Loucy (cell line): Measurements from ENCODE around the gene SPATA21.
"Not testable (repeated sequence)": the region's sequence is repeated elsewhere in the genome, so short reads cannot be mapped to it uniquely, and the experiment has no call there.

Experiments
- H2AFZ ChIP-seq: fragments of 200-600 bp; sonication (generic); 2 replicates; pipeline ENCODE4 v1.6.0; 2016; ENCODE audit warnings: antibody characterized with exemption, mild to moderate bottlenecking, low read length, moderate library complexity
- H3F3A ChIP-seq: fragments of 200-600 bp; 2 replicates; pipeline ENCODE4 v1.6.0; 2016; ENCODE audit warnings: antibody characterized with exemption, low read depth, mild to moderate bottlenecking
- H3K27me3 ChIP-seq: fragments of 200-600 bp; sonication (generic); 2 replicates; pipeline ENCODE4 v1.6.1; 2014; ENCODE audit warnings: low read length, mild to moderate bottlenecking; ENCODE audit not compliant: insufficient read depth, poor library complexity, severe bottlenecking
- H3K36me3 ChIP-seq: fragments of 200-600 bp; sonication (generic); 2 replicates; pipeline ENCODE4 v1.6.1; 2016; ENCODE audit warnings: low read length; ENCODE audit not compliant: insufficient read depth
- H3K4me1 ChIP-seq: fragments of 200-600 bp; sonication (generic); 2 replicates; pipeline ENCODE4 v1.5.1; 2014; ENCODE audit warnings: low read length, mild to moderate bottlenecking; ENCODE audit not compliant: insufficient read depth, poor library complexity, severe bottlenecking
- H3K4me2 ChIP-seq: fragments of 200-600 bp; sonication (generic); 2 replicates; pipeline ENCODE4 v1.6.0; 2014; ENCODE audit warnings: antibody characterized with exemption, low read length, low read depth, mild to moderate bottlenecking; ENCODE audit not compliant: poor library complexity, severe bottlenecking
- H3K4me3 ChIP-seq: fragments of 200-600 bp; sonication (generic); 2 replicates; pipeline ENCODE4 v1.5.1; 2014; ENCODE audit warnings: low read length, mild to moderate bottlenecking, mixed read lengths; ENCODE audit not compliant: poor library complexity, severe bottlenecking
- H3K79me2 ChIP-seq: fragments of 200-600 bp; sonication (generic); 2 replicates; pipeline ENCODE4 v1.6.1; 2014; ENCODE audit warnings: low read length; ENCODE audit not compliant: insufficient read depth
- H3K9ac ChIP-seq: fragments of 200-600 bp; sonication (generic); 2 replicates; pipeline ENCODE4 v1.6.0; 2014; ENCODE audit warnings: mild to moderate bottlenecking, low read depth, low read length, moderate library complexity; ENCODE audit not compliant: poor library complexity, severe bottlenecking
- H3K9me2 ChIP-seq: fragments of 200-600 bp; sonication (generic); replicated peaks from 2 replicates; pipeline ENCODE4 v1.6.1; 2016; ENCODE audit warnings: low read depth, low read length, mixed read lengths
- H3K9me3 ChIP-seq: fragments of 200-600 bp; sonication (generic); 2 replicates; pipeline ENCODE4 v1.6.1; 2014; ENCODE audit warnings: mild to moderate bottlenecking, antibody characterized with exemption, low read length, low read depth; ENCODE audit not compliant: insufficient read depth
- H4K20me1 ChIP-seq: fragments of 200-600 bp; sonication (generic); 2 replicates; pipeline ENCODE4 v1.6.0; 2014; ENCODE audit warnings: antibody characterized with exemption, low read length, mild to moderate bottlenecking; ENCODE audit not compliant: insufficient read depth, poor library complexity, severe bottlenecking
- CTCF ChIP-seq: fragments of 200-600 bp; sonication (generic); conservative IDR thresholded peaks from 2 replicates; pipeline ENCODE4 v1.5.1; 2014; ENCODE audit warnings: mild to moderate bottlenecking, antibody characterized with exemption, low read length
- EZH2phosphoT487 ChIP-seq: fragments of 200-600 bp; IDR thresholded peaks from 2 replicates; pipeline ENCODE4 v1.6.1; 2018; ENCODE audit warnings: antibody characterized with exemption, mild to moderate bottlenecking, moderate library complexity, borderline replicate concordance

Gene SPATA21, protein sequence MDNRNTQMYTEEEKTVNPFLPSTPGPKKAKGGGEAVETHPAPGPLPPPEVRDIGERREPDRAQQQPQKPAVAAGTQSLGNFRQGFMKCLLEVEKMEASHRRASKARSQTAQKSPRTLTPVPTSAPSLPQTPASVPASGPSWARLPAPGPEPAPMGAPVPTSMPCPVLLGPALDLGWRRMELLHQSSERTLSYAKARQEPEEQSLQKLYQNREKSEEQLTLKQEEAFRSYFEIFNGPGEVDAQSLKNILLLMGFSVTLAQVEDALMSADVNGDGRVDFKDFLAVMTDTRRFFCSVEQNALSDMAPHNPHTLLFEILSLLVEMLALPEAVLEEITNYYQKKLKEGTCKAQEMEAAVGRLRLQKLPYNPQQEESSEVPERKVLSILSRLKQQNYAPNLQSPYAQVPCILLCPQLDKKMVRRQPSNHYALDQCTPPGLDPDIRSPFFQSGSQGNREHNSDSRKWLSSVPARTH

DNA sequence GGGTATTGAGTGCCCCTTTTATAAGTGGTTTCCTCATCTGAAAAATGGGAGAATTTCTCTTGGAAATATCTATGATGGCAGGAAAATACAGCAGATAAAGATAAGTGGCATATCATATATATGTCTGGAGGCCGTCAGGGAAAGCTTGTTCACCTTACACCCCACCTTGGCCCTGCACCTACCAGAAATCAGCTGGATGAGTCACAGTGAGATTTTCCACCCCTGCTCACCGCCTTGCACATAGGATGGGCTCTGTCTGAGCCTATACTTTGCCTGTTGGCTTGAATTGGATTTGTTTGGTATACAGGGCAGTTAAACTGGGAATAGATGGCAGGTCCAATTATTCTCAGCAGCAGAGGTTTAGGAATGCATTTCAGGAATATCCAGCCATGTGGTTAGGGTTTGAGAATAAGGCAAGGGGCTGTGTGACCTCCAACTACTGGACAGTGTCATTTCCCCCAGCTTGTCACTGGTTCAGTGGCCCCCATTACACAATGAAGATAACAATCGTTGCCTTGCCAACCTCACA is at the start of gene SPATA21:
TSS of gene SPATA21 (minus strand) at position 479 of the 529 bp plus-strand sequence. CDS start 6,053 bp downstream, outside the sequence.
- Histone ChIP-seq H3K9me2 (no peaks in the 10 kb centered on the region), H3F3A (no peaks in the 10 kb centered on the region), H3K27me3 (no peaks in the 10 kb centered on the region), H2AFZ (no peak within 1 kb of the TSS), H4K20me1 (peaks cover 11% of the 10 kb centered on the region), H3K4me3 (no peak within 1 kb of the TSS), H3K9me3 (no peaks in the 10 kb centered on the region), H3K79me2 (peaks cover 15% of the 10 kb centered on the region), H3K36me3 (no peaks in the 10 kb centered on the region), H3K9ac (no peak within 1 kb of the TSS), H3K4me1 (peaks cover 17% of the 10 kb centered on the region), H3K4me2 (no peak within 1 kb of the TSS)
- TF ChIP-seq CTCF (no peak), EZH2phosphoT487 (no peak)

DNA sequence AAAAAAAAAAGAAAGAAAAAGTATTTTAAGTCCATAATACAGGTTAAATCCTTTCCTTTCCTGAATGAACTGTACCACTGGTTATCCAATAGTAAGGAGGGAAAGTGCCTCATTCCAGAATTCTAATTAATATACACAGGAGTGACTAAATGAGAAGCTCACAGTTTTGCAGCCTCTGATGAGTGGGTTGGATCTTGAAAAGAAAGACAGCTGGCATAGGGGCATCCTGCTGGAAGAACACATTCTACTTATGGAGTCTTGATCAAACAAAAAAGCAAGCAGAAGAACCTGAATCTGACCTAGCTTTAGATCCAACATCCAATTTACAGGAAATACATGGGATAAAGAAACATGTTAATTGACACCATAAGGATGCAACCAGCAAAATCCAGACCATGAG is 49.8 kb upstream of the SPATA21 start:
- H3K4me3 ChIP-seq, H3F3A ChIP-seq, H3K9ac ChIP-seq, H2AFZ ChIP-seq, H4K20me1 ChIP-seq, H3K9me2 ChIP-seq, H3K27me3 ChIP-seq, H3K4me2 ChIP-seq, H3K79me2 ChIP-seq, H3K4me1 ChIP-seq, H3K9me3 ChIP-seq, H3K36me3 ChIP-seq: not testable (repeated sequence)

- not testable (repeated sequence) for H3K9me2 ChIP-seq, H3K27me3 ChIP-seq, H4K20me1 ChIP-seq, H3F3A ChIP-seq, H3K9ac ChIP-seq, H3K4me3 ChIP-seq, H3K4me2 ChIP-seq, H3K9me3 ChIP-seq, H3K79me2 ChIP-seq, H2AFZ ChIP-seq, H3K36me3 ChIP-seq, H3K4me1 ChIP-seq
Observed at GRCh38 chr1:16486316-16486715, 49.1 kb upstream of the SPATA21 start.

DNA sequence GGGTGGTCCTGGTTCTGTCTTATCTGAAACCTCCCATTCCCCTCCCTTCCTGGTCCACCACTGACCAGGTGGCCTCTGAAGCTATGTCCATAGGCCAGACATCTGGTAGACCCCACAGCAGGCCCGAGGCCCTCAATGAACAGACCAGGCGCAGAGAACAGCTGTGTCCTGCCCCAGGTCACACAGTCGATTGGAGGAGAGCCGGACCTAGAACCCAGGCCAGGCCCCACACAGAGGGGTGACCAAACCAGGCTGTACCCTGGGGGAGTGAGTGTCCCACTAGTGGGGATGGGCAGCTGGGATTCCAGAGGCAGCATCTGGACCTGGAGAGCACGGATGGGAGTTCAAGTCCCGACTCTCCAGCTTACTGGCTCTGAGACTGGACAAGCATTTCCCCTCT is 47.7 kb upstream of the SPATA21 start:
- Histone ChIP-seq H3K36me3 (no peaks in the 10 kb centered on the region), H3K9ac (no peak overlapping the region)

More for the DNA sequence above, 47.7 kb upstream of the SPATA21 start:
- Histone ChIP-seq H3K27me3 (no peaks in the 10 kb centered on the region), H2AFZ (no peak overlapping the region), H3F3A (no peaks in the 10 kb centered on the region), H3K9me2 (no peaks in the 10 kb centered on the region), H3K4me2 (no peak overlapping the region), H4K20me1 (no peaks in the 10 kb centered on the region), H3K79me2 (no peaks in the 10 kb centered on the region), H3K4me1 (no peaks in the 10 kb centered on the region), H3K9me3 (no peaks in the 10 kb centered on the region), H3K4me3 (no peak overlapping the region)
- TF ChIP-seq CTCF: no peak
- no peak for TF ChIP-seq EZH2phosphoT487
